ENCODE results near the gene TSPAN19. TPM values are rescaled to one million over a fixed set of nuclear protein-coding genes. Genes with fewer than 3 reads are reported as not detected.

TSPAN19 gene
- total and polyA plus RNA-seq, 2 donors (not counting 3 experiments of a cell fraction or from before 2014, with no cell fraction given): not detected

DNA sequence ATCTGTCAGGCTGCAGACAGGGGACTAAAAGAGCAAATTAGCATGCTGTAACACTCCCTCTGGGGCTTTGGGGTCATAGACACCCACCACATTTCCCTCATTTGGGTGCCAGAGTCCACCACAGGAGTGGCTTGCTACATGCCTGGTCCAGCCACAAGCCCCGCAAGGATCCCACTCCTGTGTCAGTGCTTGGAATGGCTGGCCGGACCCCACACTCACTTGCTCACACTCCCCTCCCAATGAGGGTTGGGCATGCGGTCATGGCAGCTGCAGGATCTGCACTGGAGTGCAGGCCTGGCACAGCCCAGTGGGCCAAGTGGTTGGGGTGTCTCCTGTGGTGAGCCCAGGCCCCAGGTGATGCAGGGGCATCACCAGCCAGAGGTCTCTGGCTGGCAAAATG lies 59.9 kb downstream of the TSPAN19 start:
- Histone ChIP-seq H4K20me1 (replicated peaks; ENCODE audit: control insufficient read depth, extremely low read depth, insufficient read depth, low read length) (no peaks in the 10 kb centered on the region), H3K27me3 (ENCODE audit: control insufficient read depth in 2 of 2, insufficient read depth in 2 of 2, low read length in 2 of 2) (peaks cover 0 to 2% of the 10 kb centered on the region in 2 experiments), H3K4me3 (replicated peaks in 1 of 3; ENCODE audit: insufficient read depth in 1 of 3, low read depth in 1 of 3, low read length in 3 of 3) (no peak overlapping the region), H3K9me3 (replicated peaks; ENCODE audit: control insufficient read depth, insufficient read depth, low read length) (no peaks in the 10 kb centered on the region), H3K79me2 (ENCODE audit: control insufficient read depth, insufficient read depth, low read length) (no peaks in the 10 kb centered on the region), H3K27ac (ENCODE audit: insufficient read depth, low read depth, low read length) (no peak overlapping the region), H3K9ac (replicated peaks; ENCODE audit: extremely low read depth, insufficient read depth, low read length) (no peak overlapping the region), H3K36me3 (ENCODE audit: control insufficient read depth in 2 of 2, extremely low read depth in 1 of 2, insufficient read depth in 2 of 2, low read length in 2 of 2) (no peaks in the 10 kb centered on the region), H2AFZ (ENCODE audit: low read depth, low read length) (no peak overlapping the region), H3K4me2 (ENCODE audit: insufficient read depth, low read length) (no peak overlapping the region), H3K4me1 (ENCODE audit: control insufficient read depth, extremely low read depth, insufficient read depth, low read length) (no peaks in the 10 kb centered on the region), H3K9me1 (replicated peaks; ENCODE audit: control insufficient read depth, extremely low read depth, insufficient read depth, low read length) (no peaks in the 10 kb centered on the region)
- CTCF ChIA-PET: no interaction called here
- FAIRE-seq (no peak), DNase-seq (ENCODE audit: low read depth, low spot score) (no peak)
- dilution Hi-C loops (cut with MboI; ENCODE audit: extremely low pct_ligation_motif_present, low sequenced_read_pairs) (no loop called here), intact Hi-C loops (cut with micrococcal nuclease) (no loop called here)
- POLR2A ChIA-PET: no interaction called here
- BruUV-seq (replicated peaks): no TSS peak
- TF ChIP-seq FOS (IDR thresholded peaks at IDR 0.05; ENCODE audit: borderline replicate concordance, insufficient read depth, low read length) (no peak), GATA2 (IDR thresholded peaks at IDR 0.05; ENCODE audit: insufficient read depth, insufficient read length, low read depth, low read length) (no peak), EZH2 (IDR thresholded peaks at IDR 0.05; ENCODE audit: borderline replicate concordance, low read depth, low read length, severe bottlenecking) (no peak), MYC (IDR thresholded peaks at IDR 0.05; ENCODE audit: low read depth, low read length) (no peak), POLR2A (IDR thresholded peaks at IDR 0.05; ENCODE audit: low read depth, low read length) (no peak), POLR2AphosphoS5 (IDR thresholded peaks at IDR 0.05; ENCODE audit: insufficient read depth, low read depth, low read length) (no peak), JUN (IDR thresholded peaks at IDR 0.05; ENCODE audit: borderline replicate concordance, insufficient read depth, insufficient read length, low read depth) (no peak)
- TF ChIP-seq, protein P1, sequence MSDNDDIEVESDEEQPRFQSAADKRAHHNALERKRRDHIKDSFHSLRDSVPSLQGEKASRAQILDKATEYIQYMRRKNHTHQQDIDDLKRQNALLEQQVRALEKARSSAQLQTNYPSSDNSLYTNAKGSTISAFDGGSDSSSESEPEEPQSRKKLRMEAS (IDR thresholded peaks at IDR 0.05; ENCODE audit: insufficient read depth, insufficient read length): no peak
- TF ChIP-seq, protein P2, sequence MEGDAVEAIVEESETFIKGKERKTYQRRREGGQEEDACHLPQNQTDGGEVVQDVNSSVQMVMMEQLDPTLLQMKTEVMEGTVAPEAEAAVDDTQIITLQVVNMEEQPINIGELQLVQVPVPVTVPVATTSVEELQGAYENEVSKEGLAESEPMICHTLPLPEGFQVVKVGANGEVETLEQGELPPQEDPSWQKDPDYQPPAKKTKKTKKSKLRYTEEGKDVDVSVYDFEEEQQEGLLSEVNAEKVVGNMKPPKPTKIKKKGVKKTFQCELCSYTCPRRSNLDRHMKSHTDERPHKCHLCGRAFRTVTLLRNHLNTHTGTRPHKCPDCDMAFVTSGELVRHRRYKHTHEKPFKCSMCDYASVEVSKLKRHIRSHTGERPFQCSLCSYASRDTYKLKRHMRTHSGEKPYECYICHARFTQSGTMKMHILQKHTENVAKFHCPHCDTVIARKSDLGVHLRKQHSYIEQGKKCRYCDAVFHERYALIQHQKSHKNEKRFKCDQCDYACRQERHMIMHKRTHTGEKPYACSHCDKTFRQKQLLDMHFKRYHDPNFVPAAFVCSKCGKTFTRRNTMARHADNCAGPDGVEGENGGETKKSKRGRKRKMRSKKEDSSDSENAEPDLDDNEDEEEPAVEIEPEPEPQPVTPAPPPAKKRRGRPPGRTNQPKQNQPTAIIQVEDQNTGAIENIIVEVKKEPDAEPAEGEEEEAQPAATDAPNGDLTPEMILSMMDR (IDR thresholded peaks at IDR 0.05; ENCODE audit: extremely low read depth in 1 of 2, insufficient read depth in 1 of 2, low read depth in 1 of 2, low read length in 2 of 2): no peak
